ENCODE data around the gene LARP4.

The LARP4 gene

DNA sequence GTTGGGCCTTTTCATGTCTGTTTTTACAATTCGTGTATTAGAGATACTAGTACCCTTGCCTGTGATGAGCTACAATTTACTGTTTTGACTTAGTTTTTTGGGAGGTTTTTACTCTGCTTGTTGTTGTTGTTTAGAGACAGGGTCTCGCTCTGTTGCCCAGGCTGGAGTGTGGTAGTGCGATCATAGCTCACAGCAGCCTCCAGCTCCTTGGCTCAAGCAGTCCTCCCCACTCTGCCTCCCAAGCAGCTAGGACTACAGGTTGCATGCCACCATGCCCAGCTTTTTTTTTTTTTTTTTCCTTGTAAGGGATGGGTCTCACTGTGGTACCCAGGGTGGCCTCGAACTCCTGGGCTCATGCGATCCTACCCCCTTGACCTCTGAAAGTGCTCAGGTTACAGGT, 52.1 kb downstream of the LARP4 start:
- TF ChIP-seq TAF1 (IDR thresholded peaks at IDR 0.05; ENCODE audit: borderline replicate concordance, insufficient read depth, low read length) (no peak), SIN3A (IDR thresholded peaks at IDR 0.05; ENCODE audit: borderline replicate concordance, insufficient read depth, low read length) (no peak), FOXP2 (optimal IDR thresholded peaks at IDR 0.05; ENCODE audit: borderline replicate concordance, extremely low read depth, extremely low read length, insufficient read depth) (no peak), POLR2AphosphoS5 (IDR thresholded peaks at IDR 0.05; ENCODE audit: low read depth, low read length) (no peak)
- TF ChIP-seq, protein P1, sequence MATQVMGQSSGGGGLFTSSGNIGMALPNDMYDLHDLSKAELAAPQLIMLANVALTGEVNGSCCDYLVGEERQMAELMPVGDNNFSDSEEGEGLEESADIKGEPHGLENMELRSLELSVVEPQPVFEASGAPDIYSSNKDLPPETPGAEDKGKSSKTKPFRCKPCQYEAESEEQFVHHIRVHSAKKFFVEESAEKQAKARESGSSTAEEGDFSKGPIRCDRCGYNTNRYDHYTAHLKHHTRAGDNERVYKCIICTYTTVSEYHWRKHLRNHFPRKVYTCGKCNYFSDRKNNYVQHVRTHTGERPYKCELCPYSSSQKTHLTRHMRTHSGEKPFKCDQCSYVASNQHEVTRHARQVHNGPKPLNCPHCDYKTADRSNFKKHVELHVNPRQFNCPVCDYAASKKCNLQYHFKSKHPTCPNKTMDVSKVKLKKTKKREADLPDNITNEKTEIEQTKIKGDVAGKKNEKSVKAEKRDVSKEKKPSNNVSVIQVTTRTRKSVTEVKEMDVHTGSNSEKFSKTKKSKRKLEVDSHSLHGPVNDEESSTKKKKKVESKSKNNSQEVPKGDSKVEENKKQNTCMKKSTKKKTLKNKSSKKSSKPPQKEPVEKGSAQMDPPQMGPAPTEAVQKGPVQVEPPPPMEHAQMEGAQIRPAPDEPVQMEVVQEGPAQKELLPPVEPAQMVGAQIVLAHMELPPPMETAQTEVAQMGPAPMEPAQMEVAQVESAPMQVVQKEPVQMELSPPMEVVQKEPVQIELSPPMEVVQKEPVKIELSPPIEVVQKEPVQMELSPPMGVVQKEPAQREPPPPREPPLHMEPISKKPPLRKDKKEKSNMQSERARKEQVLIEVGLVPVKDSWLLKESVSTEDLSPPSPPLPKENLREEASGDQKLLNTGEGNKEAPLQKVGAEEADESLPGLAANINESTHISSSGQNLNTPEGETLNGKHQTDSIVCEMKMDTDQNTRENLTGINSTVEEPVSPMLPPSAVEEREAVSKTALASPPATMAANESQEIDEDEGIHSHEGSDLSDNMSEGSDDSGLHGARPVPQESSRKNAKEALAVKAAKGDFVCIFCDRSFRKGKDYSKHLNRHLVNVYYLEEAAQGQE (IDR thresholded peaks at IDR 0.05; ENCODE audit: insufficient read depth in 1 of 2, low read depth in 2 of 2, low read length in 2 of 2): no peak

DNA sequence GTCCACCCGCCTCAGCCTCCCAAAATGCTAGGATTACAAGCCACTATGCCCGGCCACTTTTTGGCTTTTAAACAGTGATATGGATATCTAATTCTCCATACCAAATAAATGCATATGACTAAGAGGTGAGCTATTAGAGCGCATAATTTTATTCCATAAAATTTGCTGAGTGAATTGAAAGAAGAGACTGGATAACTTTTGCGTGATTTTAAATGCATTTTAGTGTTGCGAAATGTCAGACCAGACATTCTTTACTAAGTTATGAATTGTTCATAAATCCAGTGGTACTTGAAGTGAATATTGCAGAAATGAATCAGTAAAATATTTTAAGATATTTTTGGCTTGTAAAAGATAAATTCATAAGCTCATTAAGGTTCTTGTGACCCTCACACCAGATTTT, 53.2 kb downstream of the LARP4 start:
- TF ChIP-seq FOXP2 (optimal IDR thresholded peaks at IDR 0.05; ENCODE audit: borderline replicate concordance, extremely low read depth, extremely low read length, insufficient read depth) (no peak), POLR2AphosphoS5 (IDR thresholded peaks at IDR 0.05; ENCODE audit: low read depth, low read length) (no peak)
- TF ChIP-seq, protein P1 (IDR thresholded peaks at IDR 0.05; ENCODE audit: insufficient read depth in 1 of 2, low read depth in 2 of 2, low read length in 2 of 2): no peak

DNA sequence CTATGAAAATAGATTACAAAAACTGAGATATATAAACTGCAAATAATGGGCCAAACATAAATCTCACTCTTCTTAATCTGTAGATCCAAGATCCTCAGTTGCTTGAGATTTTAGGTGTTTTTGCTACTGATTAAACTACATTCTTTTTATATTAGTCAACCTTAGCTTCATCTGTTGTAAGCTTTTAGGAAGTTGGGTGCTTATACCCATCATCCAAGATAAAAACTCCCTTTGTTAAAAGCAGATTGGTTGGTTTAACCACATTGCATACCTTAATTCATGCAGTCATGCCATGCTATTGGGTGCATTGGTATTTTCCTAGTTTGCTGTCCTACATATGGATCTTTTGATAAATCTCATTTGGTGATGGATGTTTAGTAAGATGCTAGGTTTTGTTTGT, 57.9 kb downstream of the LARP4 start:
- no peak for TF ChIP-seq SIN3A (IDR thresholded peaks at IDR 0.05; ENCODE audit: borderline replicate concordance, insufficient read depth, low read length)
- TF ChIP-seq, protein P1 (IDR thresholded peaks at IDR 0.05; ENCODE audit: insufficient read depth in 1 of 2, low read depth in 2 of 2, low read length in 2 of 2): no peak
- TF ChIP-seq POLR2AphosphoS5 (IDR thresholded peaks at IDR 0.05; ENCODE audit: low read depth, low read length): no peak
- no peak for TF ChIP-seq TAF1 (IDR thresholded peaks at IDR 0.05; ENCODE audit: borderline replicate concordance, insufficient read depth, low read length)
- TF ChIP-seq FOXP2 (optimal IDR thresholded peaks at IDR 0.05; ENCODE audit: borderline replicate concordance, extremely low read depth, extremely low read length, insufficient read depth): no peak

DNA sequence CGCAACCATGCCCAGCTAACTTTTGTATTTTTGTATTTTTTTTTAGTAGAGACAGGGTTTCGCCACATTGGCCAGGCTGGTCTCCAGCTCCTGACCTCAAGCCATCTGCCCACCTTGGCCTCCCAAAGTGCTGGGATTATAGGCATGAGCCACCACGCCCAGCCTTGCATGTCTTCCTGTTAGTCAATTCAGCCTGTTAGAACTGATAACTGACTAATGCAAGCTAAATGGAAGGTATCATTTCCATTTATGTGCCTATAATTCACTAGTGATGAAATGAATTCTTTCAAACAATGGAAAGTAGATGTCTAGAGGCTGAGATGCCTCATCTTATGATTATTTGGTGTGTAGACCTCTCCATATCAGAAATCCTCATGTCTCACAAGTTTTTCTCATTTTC, 66.8 kb downstream of the LARP4 start:
- TF ChIP-seq SIN3A (IDR thresholded peaks at IDR 0.05; ENCODE audit: borderline replicate concordance, insufficient read depth, low read length) (no peak), TAF1 (IDR thresholded peaks at IDR 0.05; ENCODE audit: borderline replicate concordance, insufficient read depth, low read length) (no peak), POLR2AphosphoS5 (IDR thresholded peaks at IDR 0.05; ENCODE audit: low read depth, low read length) (no peak), FOXP2 (optimal IDR thresholded peaks at IDR 0.05; ENCODE audit: borderline replicate concordance, extremely low read depth, extremely low read length, insufficient read depth) (no peak)
- TF ChIP-seq, protein P1 (IDR thresholded peaks at IDR 0.05; ENCODE audit: insufficient read depth in 1 of 2, low read depth in 2 of 2, low read length in 2 of 2): no peak

DNA sequence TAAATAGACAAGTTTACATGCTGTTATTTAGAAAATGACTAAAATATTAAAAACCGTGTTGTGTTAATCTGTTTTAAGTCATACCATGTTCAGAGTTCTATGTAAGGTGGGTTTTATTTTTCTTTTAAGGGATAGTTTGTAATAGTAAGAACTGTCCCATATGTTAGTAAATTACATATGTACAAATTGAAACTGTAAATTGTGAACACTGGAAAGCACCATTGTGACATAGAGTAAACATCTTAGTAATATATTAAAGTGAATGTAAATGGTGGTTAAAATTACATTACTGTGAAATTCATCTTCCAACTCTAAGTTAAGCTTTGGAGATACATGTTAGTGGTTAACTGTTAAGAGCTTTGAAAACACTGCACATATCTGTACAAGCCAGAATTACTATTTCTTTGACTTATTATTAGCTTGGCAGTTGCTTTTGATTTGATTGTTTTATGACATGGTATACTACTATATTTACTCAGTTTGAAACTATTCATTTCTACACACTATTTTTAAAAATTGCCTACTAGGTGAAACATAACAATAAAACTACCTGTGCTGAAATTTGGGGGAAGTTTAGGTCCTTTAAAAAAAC, 76.7 kb downstream of the LARP4 start:
- TF ChIP-seq, protein P1 (IDR thresholded peaks at IDR 0.05; ENCODE audit: insufficient read depth in 1 of 2, low read depth in 2 of 2, low read length in 2 of 2): no peak
- no peak for TF ChIP-seq SIN3A (IDR thresholded peaks at IDR 0.05; ENCODE audit: borderline replicate concordance, insufficient read depth, low read length)
- TF ChIP-seq FOXP2 (optimal IDR thresholded peaks at IDR 0.05; ENCODE audit: borderline replicate concordance, extremely low read depth, extremely low read length, insufficient read depth): no peak
